K562 (cell line): Measurements from ENCODE around the gene RALY. TPM values are rescaled to one million over a fixed set of nuclear protein-coding genes. Genes with fewer than 3 reads are reported as not detected.
A peak's percentile ranks its signal among the peaks of the same experiment; 100 is the strongest.

Source experiments
- ATAC-seq: fragments of 200-7000 bp; cut with Tn5 transposase; 3 replicates; pipeline ENCODE4 v1.9.1; 2020; ENCODE audit warnings: moderate library complexity
- BruUV-seq: library from RNA; stranded (reverse); fragments of 400-500 nt; replicated peaks from 2 replicates; lab custom pipeline; 2021; lab: Mats Ljungman, UMichigan
- CTCF ChIA-PET: fragments of 300-600 bp; formaldehyde crosslinking; extraction: SDS; loops from one replicate; lab custom pipeline; 2021; ENCODE audit warnings: low intra/inter-chr PET ratio; lab: Yijun Ruan, JAX
- POLR2A ChIA-PET: fragments of 300-600, 350-650 bp; sonication (Branson Sonifier 250); formaldehyde crosslinking; extraction: SDS; loops from one replicate; lab custom pipeline; 2021; ENCODE audit warnings: antibody characterized with exemption, inconsistent platforms; lab: Yijun Ruan, JAX
- DNase-seq, 4 experiments: peaks; one replicate each; pipeline versions ENCODE4 v3.0.0 to v3.0.0-alpha.2; 2011 to 2018; ENCODE audit warnings: low spot score in 3 of 4, mixed read lengths in 3 of 4; ENCODE audit errors: extremely low read depth in 1 of 4
- FAIRE-seq: peaks from 2 replicates; lab custom pipeline; 2011; peaks lifted over from hg19 to GRCh38; lab: Jason Lieb, UNC
- H2AFZ ChIP-seq: 2 replicates; pipeline ENCODE4 v1.6.0; 2011; ENCODE audit warnings: low read depth, low read length, control low read depth, inconsistent platforms
- H3K27ac ChIP-seq: fragments of 200-600 bp; 3 replicates; pipeline ENCODE4 v1.8.0; 2011; ENCODE audit warnings: low read depth, mild to moderate bottlenecking, control low read depth, inconsistent platforms, low read length, moderate library complexity, mixed read lengths; ENCODE audit errors: extremely low read depth
- H3K27me3 ChIP-seq, 2 experiments: fragments of 300-600 bp in 1 of 2; 2 replicates in 1 of 2; 3 replicates in 1 of 2; pipeline versions ENCODE4 v1.6.0 to v1.8.0; 2011; ENCODE audit warnings: inconsistent platforms in 2 of 2, low read length in 2 of 2, mild to moderate bottlenecking in 1 of 2, mixed read lengths in 1 of 2, moderate library complexity in 1 of 2; ENCODE audit not compliant: control insufficient read depth in 2 of 2, insufficient read depth in 2 of 2
- H3K36me3 ChIP-seq: fragments of 300-600 bp; 3 replicates; pipeline ENCODE4 v1.8.0; 2011; ENCODE audit warnings: mild to moderate bottlenecking, low read length, inconsistent platforms; ENCODE audit not compliant: control insufficient read depth, insufficient read depth
- H3K4me1 ChIP-seq, 2 experiments: fragments of 200-600 bp in 1 of 2; replicated peaks in 1 of 2; 2 replicates in 1 of 2; 3 replicates in 1 of 2; pipeline versions ENCODE4 v1.5.1 to v1.8.0; 2011; ENCODE audit warnings: inconsistent platforms in 2 of 2, low read length in 2 of 2, mild to moderate bottlenecking in 1 of 2, mixed read lengths in 1 of 2, moderate library complexity in 1 of 2; ENCODE audit not compliant: control insufficient read depth in 2 of 2, insufficient read depth in 2 of 2
- H3K4me2 ChIP-seq: 2 replicates; pipeline ENCODE4 v1.6.1; 2011; ENCODE audit warnings: low read length, control low read depth, inconsistent platforms, mixed read lengths; ENCODE audit not compliant: insufficient read depth
- H3K4me3 ChIP-seq: fragments of 200-600 bp; sonication (generic), shearing (Covaris generic); 2 replicates; pipeline ENCODE4 v1.5.1; 2016; ENCODE audit warnings: control low read depth, inconsistent platforms
- H3K79me2 ChIP-seq: fragments of 200-600 bp; 3 replicates; pipeline ENCODE4 v1.8.0; 2011; ENCODE audit warnings: low read length, inconsistent platforms; ENCODE audit not compliant: control insufficient read depth, insufficient read depth
- H3K9ac ChIP-seq, 2 experiments: 2 replicates each; pipeline versions ENCODE4 v1.6.0 to v1.6.1; 2011; ENCODE audit warnings: low read depth in 2 of 2, low read length in 2 of 2, control low read depth in 1 of 2, inconsistent platforms in 1 of 2, mild to moderate bottlenecking in 1 of 2, mixed read lengths in 1 of 2; ENCODE audit not compliant: insufficient read depth in 1 of 2
- H3K9me1 ChIP-seq: one replicate; pipeline ENCODE4 v1.6.0; 2011; ENCODE audit warnings: inconsistent platforms, mild to moderate bottlenecking, low read length, moderate library complexity; ENCODE audit not compliant: control insufficient read depth, insufficient read depth
- H3K9me3 ChIP-seq: replicated peaks from 2 replicates; pipeline ENCODE4 v1.5.1; 2011; ENCODE audit warnings: low read depth, low read length, inconsistent platforms; ENCODE audit not compliant: control insufficient read depth, insufficient read depth
- H4K20me1 ChIP-seq: replicated peaks from 2 replicates; pipeline ENCODE4 v1.6.1; 2011; ENCODE audit warnings: low read length, inconsistent platforms, mixed read lengths; ENCODE audit not compliant: control insufficient read depth, insufficient read depth
- ARHGAP35 ChIP-seq: fragments of 450-650 bp; IDR thresholded peaks from 2 replicates; pipeline ENCODE4 v1.6.1; 2018; ENCODE audit not compliant: partially characterized antibody
- HDAC6 ChIP-seq: IDR thresholded peaks from 2 replicates; pipeline ENCODE4 v1.6.1; 2012; ENCODE audit warnings: low read depth, mild to moderate bottlenecking, control low read depth, inconsistent platforms, low read length, moderate library complexity
- MECOM ChIP-seq: fragments of 250-450 bp; sonication (Bioruptor Pico); IDR thresholded peaks from 2 replicates; pipeline ENCODE4 v1.8.0; 2022; ENCODE audit warnings: inconsistent platforms
- SAFB ChIP-seq: fragments of 200-400 bp; formaldehyde crosslinking; IDR thresholded peaks from 2 replicates; pipeline ENCODE4 v1.6.1; 2017; ENCODE audit warnings: low read depth, low read length, borderline replicate concordance
- SLC30A9 ChIP-seq: fragments of 250-450 bp; sonication (Bioruptor Pico); IDR thresholded peaks from 2 replicates; pipeline ENCODE4 v1.8.0; 2022; ENCODE audit warnings: mild to moderate bottlenecking, moderate library complexity
- SUPT5H ChIP-seq: fragments of 450-650 bp; IDR thresholded peaks from 2 replicates; pipeline ENCODE4 v1.6.1; 2016
- XRCC3 ChIP-seq: fragments of 450-650 bp; IDR thresholded peaks from 2 replicates; pipeline ENCODE4 v1.6.1; 2017; ENCODE audit warnings: mild to moderate bottlenecking, moderate library complexity
- ZKSCAN8 ChIP-seq: fragments of 200-800 bp; sonication (Bioruptor generic); IDR thresholded peaks from 2 replicates; pipeline ENCODE4 v1.6.1; 2016; ENCODE audit warnings: missing genetic modification characterization, missing compliant biosample characterization
- ZNF184 ChIP-seq: sonication (generic); formaldehyde crosslinking; IDR thresholded peaks from 2 replicates; pipeline ENCODE4 v1.5.0; 2020; ENCODE audit warnings: missing genetic modification reagents
- ZNF3 ChIP-seq: fragments of 250-450 bp; sonication (Bioruptor Pico); IDR thresholded peaks from 2 replicates; pipeline ENCODE4 v1.5.0; 2021; ENCODE audit warnings: mild to moderate bottlenecking, moderate library complexity
- ZNF445 ChIP-seq: fragments of 250-450 bp; sonication (Bioruptor Pico); IDR thresholded peaks from 2 replicates; pipeline ENCODE4 v1.4.0; 2020; ENCODE audit warnings: low read depth, mild to moderate bottlenecking, moderate library complexity
- WGBS: fragments of 100-300 bp; shearing (Covaris generic); methylation state at CpG from one replicate; pipeline ENCODE4 v1.1.6; 2016; ENCODE audit warnings: low coverage, mixed read lengths; ENCODE audit not compliant: insufficient coverage; ENCODE audit errors: missing lambda C conversion rate; 5-methylcytosine and 5-hydroxymethylcytosine counted together
- in situ Hi-C: fragments of 300-500 bp; cut with MboI; formaldehyde crosslinking; loops from 4 replicates; pipeline ENCODE4 v1.15.0; 2018; ENCODE audit warnings: inconsistent platforms, mixed read lengths
- intact Hi-C: fragments of 100-400 bp; cut with micrococcal nuclease; formaldehyde crosslinking; loops from 2 replicates; pipeline ENCODE4 v1.14.2; 2022
- polyA plus RNA-seq, 8 experiments: library from polyadenylated mRNA; depleted of rRNA in 4 of 8; stranded (reverse) in 5 of 8; unstranded in 3 of 8; fragments of >200 nt; fragmentation: Nextera tagmentation in 2 of 8; fragmentation: Illumina TruSeq in 1 of 8; extraction: Ambion mirVana in 2 of 8; extraction: Trizol in 1 of 8; gene quantifications; 2 replicates each; pipeline versions ENCODE4 v1.2.1 to v1.2.3, GENCODE V29; 2011 to 2014; ENCODE audit warnings: inconsistent platforms in 1 of 8, missing spikeins in 1 of 8
- total RNA-seq, 7 experiments: library from RNA; depleted of rRNA in 6 of 7; stranded (reverse); fragments of >200 nt in 6 of 7; fragmentation: Illumina TruSeq in 2 of 7; extraction: Trizol in 2 of 7; gene quantifications; 2 replicates each; pipeline versions ENCODE4 v1.2.1 to v1.2.3, GENCODE V29; 2011 to 2021; ENCODE audit warnings: low replicate concordance in 1 of 7
- TF ChIP-seq, protein P1 (sequence below): fragments of 450-650 bp; IDR thresholded peaks from 2 replicates; pipeline ENCODE4 v1.6.1; 2018; ENCODE audit not compliant: partially characterized antibody
- TF ChIP-seq, protein P2 (sequence below): fragments of 450-650 bp; IDR thresholded peaks from 2 replicates; pipeline ENCODE4 v1.6.1; 2016

Gene RALY
- total and polyA plus RNA-seq, 9 of the 15 experiments (the other 6 are each of a cell fraction or from before 2014, with no cell fraction given), result 0.80 to 207 (median 128) TPM

DNA sequence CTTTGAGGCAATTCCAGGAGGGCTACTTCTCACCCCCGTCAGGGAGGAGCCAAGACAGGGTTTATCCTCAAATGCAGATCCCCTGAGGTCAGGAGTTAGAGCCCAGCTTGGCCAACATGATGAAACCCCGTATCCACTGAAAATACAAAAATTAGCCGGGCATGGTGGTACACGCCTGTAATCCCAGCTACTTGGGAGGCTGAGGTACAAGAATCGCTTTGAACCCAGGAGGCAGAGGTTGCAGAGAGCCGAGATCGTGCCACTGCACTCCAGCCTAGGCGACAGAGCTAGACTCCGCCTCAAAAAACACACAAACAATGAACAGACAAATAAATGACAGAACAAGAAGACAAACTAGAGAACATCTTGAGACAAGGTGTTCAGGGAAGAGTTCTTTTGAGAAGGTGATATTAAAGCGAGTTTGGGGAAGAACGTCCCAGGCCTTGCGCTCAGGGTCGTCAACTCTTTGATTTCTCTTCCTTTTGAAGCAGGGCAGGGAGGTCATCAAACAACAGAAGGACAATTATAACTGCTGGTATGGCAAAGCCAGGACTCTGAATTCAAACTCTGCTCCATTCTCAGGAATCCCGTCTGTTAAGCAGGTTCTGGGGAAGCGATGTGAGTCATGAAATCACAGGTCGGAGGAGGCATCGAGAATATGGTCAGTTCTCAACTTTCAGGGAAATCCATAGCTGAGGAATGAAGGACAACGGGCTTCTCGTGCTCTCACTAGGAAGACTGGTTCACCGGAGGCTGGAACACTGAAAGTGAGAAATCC is 1.4 kb upstream of the RALY start (continued):
- no peak for TF ChIP-seq ZNF445
- no peak for TF ChIP-seq SAFB
- TF ChIP-seq ZNF184 (CRISPR knock-in tag), result no peak

DNA sequence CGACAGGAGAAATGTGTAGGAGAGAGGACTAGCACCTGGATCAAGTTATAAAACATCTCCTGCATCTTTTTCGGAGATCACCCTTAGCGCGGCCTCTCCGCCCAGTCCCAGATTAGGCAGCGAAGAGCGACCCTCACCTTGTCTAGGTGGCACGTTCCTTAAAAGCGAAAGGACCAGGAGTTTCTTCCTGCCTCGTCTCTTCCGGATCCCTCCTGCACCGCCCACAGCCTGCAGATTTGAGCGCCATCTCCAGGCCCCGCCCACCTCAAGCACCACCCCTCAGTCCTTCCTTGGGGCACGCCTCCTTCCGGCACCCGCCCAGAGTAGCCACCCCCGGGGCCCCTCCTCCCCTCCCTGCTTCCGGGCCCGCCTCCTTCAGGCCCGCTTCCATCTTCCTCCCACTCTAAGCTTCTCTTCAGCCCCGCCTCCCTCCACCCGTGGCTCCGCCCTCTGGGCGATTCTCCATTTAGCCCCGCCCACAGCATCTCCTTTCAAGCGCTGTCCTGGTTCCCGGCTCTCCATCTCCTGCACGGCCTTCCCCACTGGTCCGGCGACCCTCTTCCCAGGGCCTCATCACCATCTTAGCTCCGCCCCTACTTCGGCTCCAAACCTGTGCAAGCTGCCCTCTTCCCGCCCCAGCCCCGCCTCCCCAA is 662 bp upstream of the RALY start:
- Histone ChIP-seq H4K20me1 (peaks cover 26% of the 10 kb centered on the region), H3K27ac (peak overlapping the region; percentile 94), H3K27me3 (no peaks in the 10 kb centered on the region), H3K36me3 (peaks cover 13% of the 10 kb centered on the region; the same call in 1 of the 3 replicates), H3K9me3 (no peaks in the 10 kb centered on the region), H3K9ac (peak overlapping the region; percentile 88 to 96), H3K4me2 (peak overlapping the region; percentile 89), H3K4me3 (peak overlapping the region; percentile 97), H3K79me2 (peaks cover 60% of the 10 kb centered on the region), H3K4me1 (peaks cover 23 to 33% of the 10 kb centered on the region in 2 experiments), H2AFZ (peak overlapping the region; percentile 97), H3K9me1 (peaks cover 4% of the 10 kb centered on the region)
- WGBS, result under 1% methylated on average over 29 of the region's 35 CpGs
- FAIRE-seq (peak; percentile 93), DNase-seq (peak; percentile 98 to 99 (median 98)), ATAC-seq (peak; percentile 88)
- ChIA-PET POLR2A (interaction anchor here (0.6 to 2.5 kb wide), 18 partner anchors 13 to 1635 kb away, joined by 3 to 11 read pairs (median 4); partner anchors contain the start of genes AHCY, ASXL1 and EIF2S2), CTCF (no interaction called here)
- in situ Hi-C loops (no loop called here), intact Hi-C loops (loop anchor here (2.0 to 5.0 kb wide), 2 partner anchors 118 to 501 kb away; partner anchors contain the start of gene CBFA2T2)
- no TSS peak for BruUV-seq
- TF ChIP-seq ARHGAP35, result no peak
- no peak for TF ChIP-seq ZNF3 (CRISPR knock-in tag)
- TF ChIP-seq HDAC6, result no peak
- TF ChIP-seq XRCC3, result no peak
- no peak for TF ChIP-seq SLC30A9 (CRISPR knock-in tag)
- no peak for TF ChIP-seq ZKSCAN8
- TF ChIP-seq MECOM (CRISPR knock-in tag), result no peak
- TF ChIP-seq, protein P1, sequence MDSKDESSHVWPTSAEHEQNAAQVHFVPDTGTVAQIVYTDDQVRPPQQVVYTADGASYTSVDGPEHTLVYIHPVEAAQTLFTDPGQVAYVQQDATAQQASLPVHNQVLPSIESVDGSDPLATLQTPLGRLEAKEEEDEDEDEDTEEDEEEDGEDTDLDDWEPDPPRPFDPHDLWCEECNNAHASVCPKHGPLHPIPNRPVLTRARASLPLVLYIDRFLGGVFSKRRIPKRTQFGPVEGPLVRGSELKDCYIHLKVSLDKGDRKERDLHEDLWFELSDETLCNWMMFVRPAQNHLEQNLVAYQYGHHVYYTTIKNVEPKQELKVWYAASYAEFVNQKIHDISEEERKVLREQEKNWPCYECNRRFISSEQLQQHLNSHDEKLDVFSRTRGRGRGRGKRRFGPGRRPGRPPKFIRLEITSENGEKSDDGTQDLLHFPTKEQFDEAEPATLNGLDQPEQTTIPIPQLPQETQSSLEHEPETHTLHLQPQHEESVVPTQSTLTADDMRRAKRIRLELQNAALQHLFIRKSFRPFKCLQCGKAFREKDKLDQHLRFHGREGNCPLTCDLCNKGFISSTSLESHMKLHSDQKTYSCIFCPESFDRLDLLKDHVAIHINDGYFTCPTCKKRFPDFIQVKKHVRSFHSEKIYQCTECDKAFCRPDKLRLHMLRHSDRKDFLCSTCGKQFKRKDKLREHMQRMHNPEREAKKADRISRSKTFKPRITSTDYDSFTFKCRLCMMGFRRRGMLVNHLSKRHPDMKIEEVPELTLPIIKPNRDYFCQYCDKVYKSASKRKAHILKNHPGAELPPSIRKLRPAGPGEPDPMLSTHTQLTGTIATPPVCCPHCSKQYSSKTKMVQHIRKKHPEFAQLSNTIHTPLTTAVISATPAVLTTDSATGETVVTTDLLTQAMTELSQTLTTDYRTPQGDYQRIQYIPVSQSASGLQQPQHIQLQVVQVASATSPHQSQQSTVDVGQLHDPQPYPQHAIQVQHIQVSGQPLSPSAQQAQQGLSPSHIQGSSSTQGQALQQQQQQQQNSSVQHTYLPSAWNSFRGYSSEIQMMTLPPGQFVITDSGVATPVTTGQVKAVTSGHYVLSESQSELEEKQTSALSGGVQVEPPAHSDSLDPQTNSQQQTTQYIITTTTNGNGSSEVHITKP, result peak; percentile 95
- TF ChIP-seq SUPT5H, result peak; percentile 89
- TF ChIP-seq, protein P2, sequence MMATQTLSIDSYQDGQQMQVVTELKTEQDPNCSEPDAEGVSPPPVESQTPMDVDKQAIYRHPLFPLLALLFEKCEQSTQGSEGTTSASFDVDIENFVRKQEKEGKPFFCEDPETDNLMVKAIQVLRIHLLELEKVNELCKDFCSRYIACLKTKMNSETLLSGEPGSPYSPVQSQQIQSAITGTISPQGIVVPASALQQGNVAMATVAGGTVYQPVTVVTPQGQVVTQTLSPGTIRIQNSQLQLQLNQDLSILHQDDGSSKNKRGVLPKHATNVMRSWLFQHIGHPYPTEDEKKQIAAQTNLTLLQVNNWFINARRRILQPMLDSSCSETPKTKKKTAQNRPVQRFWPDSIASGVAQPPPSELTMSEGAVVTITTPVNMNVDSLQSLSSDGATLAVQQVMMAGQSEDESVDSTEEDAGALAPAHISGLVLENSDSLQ, result peak; percentile 80
